ENCODE measurements around the gene SERP2. TPM values are rescaled to one million over a fixed set of nuclear protein-coding genes. Genes with fewer than 3 reads are reported as not detected.
A peak's percentile ranks its signal among the peaks of the same experiment; 100 is the strongest.

Gene SERP2
- total and polyA plus RNA-seq, 9 of the 15 experiments (the other 6 are each of a cell fraction or from before 2014, with no cell fraction given), result 0.13 TPM; not detected in 8

GRCh38 chr13:44368062-44368591 lies 5.5 kb upstream of the SERP2 start (continued):
- TF ChIP-seq CBFA2T2 (conservative IDR thresholded peaks at IDR 0.05) (peak; percentile 54), HDAC1 (IDR thresholded peaks at IDR 0.05) (0 out of 4 replicates have a peak, but pooled peaks of 1 of the 2 experiments have one; percentile 19), CBFA2T3 (IDR thresholded peaks at IDR 0.05) (peak; percentile 74), IRF2 (CRISPR knock-in tag; IDR thresholded peaks at IDR 0.05) (no peak), NCOR1 (IDR thresholded peaks at IDR 0.05) (peak; percentile 26; the same call in 1 of the 2 replicates), ZNF740 (CRISPR knock-in tag; IDR thresholded peaks at IDR 0.05) (no peak), ZNF740 (tag; IDR thresholded peaks at IDR 0.05) (peak in 1 of 2 experiments; percentile 53; a peak in 2 of 4 replicates), TAL1 (IDR thresholded peaks at IDR 0.05) (peak; percentile 49), TEAD4 (IDR thresholded peaks at IDR 0.05; ENCODE audit: low read length) (peak; percentile 63), TEAD4 (CRISPR knock-in tag; IDR thresholded peaks at IDR 0.05; ENCODE audit: borderline replicate concordance) (no peak), CCNT2 (IDR thresholded peaks at IDR 0.05; ENCODE audit: borderline replicate concordance, extremely low read depth, insufficient read length, low read depth, low read length) (peak; percentile 11), RCOR1 (IDR thresholded peaks at IDR 0.05; ENCODE audit: borderline replicate concordance in 1 of 2, low read depth in 2 of 2, low read length in 2 of 2) (peak in 1 of 2 experiments; percentile 65; a peak in 2 of 4 replicates), BHLHE40 (IDR thresholded peaks at IDR 0.05; ENCODE audit: low read length) (0 out of 2 replicates have a peak, but pooled peaks have one; percentile 40)

All from K562 (cell line).